KBM-7 (cell line): ENCODE results near the gene ARL15.

Experiments
- DNase-seq: peaks from one replicate; pipeline ENCODE4 v3.0.0-alpha.2; 2015
- in situ Hi-C: fragments of 300-500 bp; cut with MboI; formaldehyde crosslinking; loops from 2 replicates; pipeline ENCODE4 v1.14.3; 2020; ENCODE audit warnings: low sequenced_read_pairs, low pct_unique_long_range_greater_than_20kb, mixed read lengths

Gene ARL15

GRCh38 chr5:53940921-53941320 is 369.5 kb downstream of the ARL15 start:
- in situ Hi-C loops: no loop called here
- DNase-seq: no peak

DNA sequence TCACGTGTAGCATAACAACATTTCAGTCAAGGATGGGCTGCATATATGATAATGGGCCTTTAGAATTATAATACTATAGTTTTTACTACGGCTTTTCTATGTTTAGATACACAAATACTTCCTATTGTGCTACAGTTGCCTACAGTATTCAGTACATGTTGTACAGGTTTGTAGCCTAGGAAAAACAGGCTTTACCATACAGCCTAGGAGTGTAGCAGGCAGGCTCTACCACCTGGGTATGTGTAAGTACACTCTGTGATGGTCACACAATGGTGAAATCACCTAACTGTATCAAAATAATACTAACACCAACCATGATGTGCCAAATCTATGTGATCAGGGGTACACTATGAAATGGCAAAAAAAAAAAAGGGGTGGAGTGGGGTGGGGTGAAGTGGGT is 372.9 kb downstream of the ARL15 start:
- in situ Hi-C loops: no loop called here
- DNase-seq: no peak

DNA sequence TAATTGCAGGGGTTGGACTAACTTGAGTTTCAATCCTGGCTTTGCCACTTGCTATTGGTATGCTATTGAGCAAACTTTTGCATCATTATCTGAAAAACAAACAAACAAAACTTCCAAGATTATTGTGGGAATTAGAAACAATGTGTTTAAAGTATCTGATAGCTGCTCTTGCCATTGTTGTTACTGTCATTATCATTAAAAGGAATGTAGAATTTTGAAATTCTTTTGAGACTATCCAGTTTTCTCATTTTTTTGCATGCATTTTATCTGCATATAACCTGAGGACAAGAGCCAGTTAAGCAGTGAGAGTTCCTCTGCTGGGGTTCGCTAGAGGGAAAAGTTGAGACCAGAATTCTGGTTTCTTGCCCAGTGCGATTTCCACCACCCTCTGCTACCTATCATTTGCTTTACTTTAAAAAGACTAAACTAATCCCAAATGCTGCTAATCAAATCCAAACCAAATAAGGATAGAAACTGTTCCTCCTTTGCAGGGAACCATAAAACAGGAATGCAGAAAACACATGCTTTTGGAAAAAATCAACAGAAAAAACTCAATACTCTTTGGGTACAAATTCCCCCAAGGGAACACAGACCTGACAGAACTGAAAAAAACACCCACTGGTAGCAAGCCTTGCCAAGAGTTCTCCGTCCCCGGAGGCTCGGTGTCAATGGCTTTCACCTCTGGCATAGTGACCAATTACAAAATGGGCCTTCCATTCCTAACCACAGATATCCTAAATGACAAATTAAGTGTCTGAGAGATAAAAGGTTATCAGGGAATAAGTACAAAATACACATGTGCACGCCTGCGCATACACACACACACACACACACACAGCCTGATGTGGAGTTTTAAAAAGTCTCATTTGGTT is 373.7 kb downstream of the ARL15 start:
- in situ Hi-C loops: no loop called here
- DNase-seq: no peak

DNA sequence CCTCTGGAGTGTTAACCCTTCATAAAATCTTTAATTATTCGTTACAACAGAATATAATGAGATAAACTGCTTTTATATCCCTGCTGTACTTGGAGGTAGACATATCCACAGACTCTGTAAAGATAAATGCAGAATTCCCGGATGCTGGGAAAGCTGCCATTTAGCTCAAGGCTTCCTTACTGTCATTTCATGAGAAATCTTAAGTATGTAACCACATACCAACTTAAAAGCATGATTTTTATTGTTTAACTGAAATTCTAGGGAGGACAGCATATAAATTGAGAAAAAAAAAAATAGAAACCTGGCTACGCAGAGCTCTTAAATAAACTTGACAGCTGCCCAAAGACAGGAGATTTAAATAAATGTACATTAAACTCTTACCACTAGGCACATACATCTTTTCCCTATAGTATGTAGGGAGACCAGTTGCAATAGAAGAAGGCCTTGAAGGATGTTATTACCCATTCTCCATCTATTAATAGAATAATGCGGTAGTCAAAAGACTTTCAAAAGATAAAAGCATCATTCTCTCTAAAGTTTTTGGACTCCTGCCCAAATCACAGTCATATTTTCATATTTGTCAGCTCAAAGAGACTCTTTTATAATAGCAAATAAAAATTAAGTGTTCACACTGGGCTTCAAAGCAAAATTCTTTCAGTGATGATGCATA is 376.1 kb downstream of the ARL15 start:
- in situ Hi-C loops: no loop called here
- DNase-seq: no peak

GRCh38 chr5:53932351-53932750 is 378.0 kb downstream of the ARL15 start:
- in situ Hi-C loops: no loop called here
- DNase-seq: no peak

DNA sequence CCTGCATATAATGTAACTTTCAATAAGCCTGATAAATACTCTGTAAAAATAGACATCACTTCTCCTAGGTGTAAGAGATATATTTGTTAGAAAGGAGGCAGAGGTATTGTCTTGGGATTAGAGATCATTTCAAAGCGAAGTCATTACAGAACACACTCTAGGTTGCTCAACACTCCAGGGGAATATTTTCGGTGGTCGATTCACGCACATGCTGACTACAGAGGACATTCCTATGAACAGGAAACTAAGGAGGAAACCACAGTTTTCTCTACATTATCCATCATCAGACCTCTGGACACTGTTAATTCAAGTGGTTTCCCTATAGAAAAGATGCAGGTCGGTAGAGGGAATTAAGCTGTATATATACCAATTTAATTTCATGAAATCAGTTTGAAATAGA is 379.9 kb downstream of the ARL15 start:
- in situ Hi-C loops: no loop called here

DNA sequence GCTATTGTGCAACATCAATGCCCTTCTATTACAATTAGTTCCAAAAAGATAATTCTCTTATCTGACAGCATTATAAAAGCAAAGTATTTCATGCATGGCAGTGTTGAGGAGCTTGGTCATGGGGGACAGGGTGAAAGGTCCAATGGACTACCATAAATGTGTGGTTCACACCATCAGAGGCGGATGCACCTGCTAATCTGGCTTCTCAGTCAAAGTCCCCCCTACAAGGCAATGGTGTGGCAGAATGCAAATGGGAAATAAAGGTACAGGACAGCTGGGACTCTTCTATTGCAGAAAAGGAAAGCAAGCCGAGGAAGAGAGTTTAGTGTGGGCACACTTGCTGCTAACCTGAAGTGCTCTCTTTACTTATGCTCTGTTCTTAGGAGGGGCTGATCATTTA is 380.8 kb downstream of the ARL15 start:
- in situ Hi-C loops: no loop called here

More for the DNA sequence above, 379.9 kb downstream of the ARL15 start:
- no peak for DNase-seq

DNA sequence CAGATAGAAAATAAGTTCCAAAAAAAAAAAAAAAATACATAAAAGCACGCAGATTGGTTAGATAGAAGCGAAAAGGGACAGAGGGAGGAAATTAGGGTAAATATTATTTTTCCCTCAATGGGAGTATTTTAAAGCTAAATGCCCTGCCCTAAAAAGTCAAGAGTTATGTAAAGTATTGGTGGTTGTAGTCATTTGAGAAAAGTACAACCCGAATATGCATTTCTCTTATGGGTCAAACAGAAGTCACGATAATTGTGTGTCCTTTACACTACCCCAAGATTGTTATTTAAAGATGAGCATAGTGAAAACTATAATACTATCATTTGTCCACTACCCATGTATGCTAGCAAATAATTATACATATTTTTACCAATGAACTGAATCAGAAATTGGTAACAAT is 381.2 kb downstream of the ARL15 start:
- no peak for DNase-seq
- in situ Hi-C loops: no loop called here

More for the DNA sequence above, 380.8 kb downstream of the ARL15 start:
- DNase-seq: no peak

GRCh38 chr5:53928641-53929040 is 381.7 kb downstream of the ARL15 start:
- no peak for DNase-seq

DNA sequence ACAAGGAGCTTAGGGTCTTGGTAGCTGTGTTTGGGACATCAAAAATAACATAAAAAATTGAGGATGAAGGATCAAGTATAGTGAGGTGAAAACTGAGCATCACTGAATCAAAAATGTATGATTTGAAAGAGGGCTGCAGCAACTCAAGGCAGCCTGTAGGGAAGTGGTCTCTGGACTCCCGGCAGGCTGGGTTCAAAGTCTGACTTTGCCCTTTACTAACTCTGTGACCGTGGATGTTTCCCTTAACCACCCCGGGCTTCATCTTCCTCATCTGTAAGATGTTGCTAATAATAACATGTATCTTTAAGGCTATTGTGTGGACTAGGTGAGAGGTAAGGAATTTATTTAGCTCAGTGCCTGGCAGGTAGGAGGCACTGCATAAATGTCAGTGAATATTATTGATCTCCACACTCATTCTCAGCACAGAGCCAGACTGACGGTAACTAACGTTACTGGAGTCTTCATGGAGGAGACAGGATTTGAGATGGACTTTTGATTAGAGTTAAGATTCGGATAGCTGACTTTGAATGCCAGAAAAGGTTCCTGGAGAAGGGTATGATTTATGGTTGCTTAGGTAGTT is 382.6 kb downstream of the ARL15 start:
- in situ Hi-C loops: no loop called here
- no peak for DNase-seq

More at GRCh38 chr5:53928641-53929040, 381.7 kb downstream of the ARL15 start:
- in situ Hi-C loops: no loop called here

DNA sequence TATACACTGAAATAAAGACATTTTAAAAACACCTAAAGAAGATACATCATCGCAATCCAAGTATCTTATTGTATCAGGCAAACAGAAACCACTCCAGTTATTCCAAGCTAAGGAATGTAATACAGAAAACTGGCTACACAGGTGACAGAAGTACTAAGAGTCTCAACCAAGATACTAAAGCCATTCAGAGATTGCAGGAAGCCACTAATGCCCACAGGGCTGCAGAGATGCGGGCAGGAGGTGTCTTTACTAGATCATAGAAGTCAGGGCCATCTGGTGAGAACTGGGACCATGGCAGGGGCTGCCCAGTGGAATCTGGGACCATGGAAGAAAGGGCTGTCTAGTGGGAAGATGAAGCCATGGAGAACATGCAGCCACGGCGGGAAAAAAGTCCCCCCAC is 384.3 kb downstream of the ARL15 start:
- in situ Hi-C loops: no loop called here
- no peak for DNase-seq

GRCh38 chr5:53924392-53924791 is 386.0 kb downstream of the ARL15 start:
- in situ Hi-C loops: no loop called here
- no peak for DNase-seq

DNA sequence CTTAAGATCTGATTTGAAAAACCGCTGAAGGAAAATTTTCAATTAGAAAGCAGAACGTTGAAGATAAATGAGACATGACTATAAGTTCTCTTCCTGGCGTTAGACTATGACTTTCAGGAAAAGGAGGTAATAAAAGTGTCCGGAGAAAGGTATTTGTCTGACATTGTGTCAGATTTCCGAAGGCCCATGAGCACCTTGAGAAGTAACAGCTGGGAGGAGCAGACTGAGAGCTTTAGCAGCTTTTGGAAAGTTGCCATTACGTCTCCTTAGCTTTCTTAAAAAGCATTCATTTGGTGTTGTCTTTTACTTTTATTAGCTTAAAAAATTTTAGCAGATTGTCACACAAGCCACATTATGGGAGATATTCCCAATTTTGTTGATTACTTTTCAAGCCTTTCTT is 386.4 kb downstream of the ARL15 start:
- in situ Hi-C loops: no loop called here
- DNase-seq: no peak

GRCh38 chr5:53922508-53923498 is 387.6 kb downstream of the ARL15 start:
- in situ Hi-C loops: no loop called here
- DNase-seq: no peak

DNA sequence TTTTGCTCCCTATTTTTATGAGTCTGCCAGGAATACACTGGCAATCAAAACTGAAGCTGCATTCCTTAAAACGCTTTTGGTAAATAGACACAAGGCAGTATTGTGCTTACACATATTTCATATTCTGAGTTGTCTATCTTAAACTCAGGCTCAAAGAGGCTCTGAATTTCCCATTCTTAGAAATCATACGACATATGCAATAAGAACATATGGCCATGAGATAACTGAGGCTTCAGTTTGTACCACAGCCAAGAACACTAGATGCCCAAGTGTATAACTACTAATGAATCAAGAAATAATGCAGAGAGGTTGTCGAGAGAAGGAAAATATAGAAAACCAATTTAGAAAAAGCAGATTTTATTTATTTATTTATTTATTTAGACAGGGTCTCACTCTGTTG is 392.5 kb downstream of the ARL15 start:
- in situ Hi-C loops: no loop called here
- DNase-seq: no peak

DNA sequence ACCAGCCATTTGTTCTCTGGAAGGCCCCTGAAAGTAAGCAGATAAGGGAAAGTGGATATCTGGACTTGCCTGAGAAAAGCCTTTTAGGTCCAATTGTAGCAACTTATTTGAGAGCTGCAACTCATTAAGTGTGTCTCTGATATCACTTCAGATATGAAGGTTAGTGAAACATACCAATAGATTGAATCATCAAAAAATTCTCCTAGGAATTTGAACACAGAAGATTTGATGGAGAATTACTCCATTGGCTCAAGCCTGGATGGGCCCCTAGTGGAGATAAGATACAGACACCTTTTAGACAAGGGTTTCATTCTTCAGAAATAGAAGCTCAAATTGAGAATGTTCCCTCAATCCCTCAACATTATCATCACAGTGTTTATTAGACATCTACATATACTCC is 393.3 kb downstream of the ARL15 start:
- in situ Hi-C loops: no loop called here

DNA sequence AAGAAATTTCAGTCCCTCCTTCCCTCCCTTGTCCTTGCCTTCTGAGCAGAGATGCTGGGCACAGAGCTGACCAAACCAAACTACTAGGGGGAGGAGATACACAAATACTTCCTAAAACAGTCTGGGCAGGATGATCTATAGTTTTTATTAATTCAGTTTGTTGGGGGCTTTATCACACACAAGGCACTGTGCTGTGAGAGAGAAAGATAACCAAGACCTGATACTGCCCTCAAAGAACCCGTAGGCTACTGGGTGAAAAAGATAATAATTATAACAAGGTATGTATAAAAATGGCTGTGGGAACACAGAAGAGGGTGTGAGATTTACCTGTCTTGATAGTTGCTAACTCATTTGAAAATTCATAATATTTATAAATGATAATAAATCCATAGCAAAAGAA is 395.3 kb downstream of the ARL15 start:
- DNase-seq: no peak

More for the DNA sequence above, 393.3 kb downstream of the ARL15 start:
- no peak for DNase-seq

DNA sequence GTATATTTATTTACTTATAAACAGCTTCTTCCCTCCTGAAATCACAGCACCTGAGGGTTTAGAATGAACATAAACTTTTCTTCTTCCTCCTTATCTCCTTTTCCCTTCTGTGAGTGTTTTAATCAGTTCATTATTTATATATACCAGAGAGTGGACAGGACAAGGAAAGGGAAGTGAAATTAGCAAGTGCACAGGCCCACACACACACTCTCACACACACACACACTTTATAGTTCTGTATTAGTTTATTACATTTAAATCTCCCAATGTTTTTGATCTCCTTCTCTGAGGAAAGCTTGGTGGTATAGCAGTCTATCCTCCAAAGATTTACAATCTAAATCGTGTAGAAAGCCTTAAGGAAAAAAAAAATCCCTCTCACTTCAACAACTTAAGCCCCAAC is 396.4 kb downstream of the ARL15 start:
- DNase-seq: no peak
- in situ Hi-C loops: no loop called here

More for the DNA sequence above, 395.3 kb downstream of the ARL15 start:
- in situ Hi-C loops: no loop called here

DNA sequence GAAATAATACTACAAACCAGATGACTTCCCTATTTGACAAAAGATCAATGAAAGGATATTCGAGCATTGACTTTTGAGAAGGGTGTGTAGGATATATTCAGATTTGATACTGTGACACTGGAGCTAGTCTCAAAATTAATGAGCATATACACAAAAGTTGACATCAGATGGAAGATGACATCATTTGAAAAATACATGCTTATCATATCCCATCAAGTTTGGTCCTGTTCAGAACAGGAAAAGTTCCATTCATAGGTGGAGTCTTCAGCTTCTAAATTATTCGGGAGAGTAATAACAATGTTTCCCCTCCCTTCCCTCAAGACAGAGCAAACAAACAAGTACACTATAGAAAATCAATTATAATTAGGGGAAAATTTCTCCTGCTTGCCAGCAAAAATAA is 401.6 kb downstream of the ARL15 start:
- in situ Hi-C loops: no loop called here

More for the DNA sequence above, 401.6 kb downstream of the ARL15 start:
- DNase-seq: no peak
